Left renal pelvis (tissue), 4 donors: ENCODE results near the gene ADAMTS19. TPM values are rescaled to one million over a fixed set of nuclear protein-coding genes. Genes with fewer than 3 reads are reported as not detected.

ENCODE experiments used
- DNase-seq, 4 donors: peaks; one replicate each; pipeline ENCODE4 v3.0.0-alpha.2; 2013; ENCODE audit warnings: low read depth in 4 of 4, low spot score in 3 of 4
- polyA plus RNA-seq, 4 donors: library from polyadenylated mRNA; unstranded; fragments of 120-200 nt; gene quantifications; one replicate each; pipeline ENCODE4 v1.2.1, GENCODE V29; 2013; ENCODE audit not compliant: insufficient read length in 4 of 4

The ADAMTS19 gene
- polyA plus RNA-seq, 4 donors = 4.4 to 11.9 (median 6.2) TPM

GRCh38 chr5:129474544-129474943 is 14.4 kb downstream of the ADAMTS19 start:
- no peak for DNase-seq

GRCh38 chr5:129476751-129477150 is 16.7 kb downstream of the ADAMTS19 start:
- DNase-seq = no peak

- DNase-seq = no peak
Observed at GRCh38 chr5:129477532-129477931, 17.4 kb downstream of the ADAMTS19 start.

- DNase-seq = no peak
Observed at GRCh38 chr5:129481161-129481560, 21.1 kb downstream of the ADAMTS19 start.

GRCh38 chr5:129496421-129496820 is 36.3 kb downstream of the ADAMTS19 start:
- DNase-seq = no peak

- DNase-seq = no peak
Observed at GRCh38 chr5:129496864-129497595, 36.9 kb downstream of the ADAMTS19 start.

- DNase-seq = no peak
Observed at GRCh38 chr5:129499208-129499852, 39.2 kb downstream of the ADAMTS19 start.

GRCh38 chr5:129500101-129500500 is 40.0 kb downstream of the ADAMTS19 start:
- no peak for DNase-seq

- DNase-seq = no peak
Observed at GRCh38 chr5:129506086-129506485, 46.0 kb downstream of the ADAMTS19 start.

GRCh38 chr5:129506950-129507349 is 46.9 kb downstream of the ADAMTS19 start:
- DNase-seq = no peak

- DNase-seq = no peak
Observed at GRCh38 chr5:129507527-129507926, 47.4 kb downstream of the ADAMTS19 start.

- DNase-seq = no peak
Observed at GRCh38 chr5:129508606-129509005, 48.5 kb downstream of the ADAMTS19 start.

- DNase-seq = no peak
Observed at GRCh38 chr5:129509363-129509975, 49.4 kb downstream of the ADAMTS19 start.

- DNase-seq = no peak
Observed at GRCh38 chr5:129511291-129511690, 51.2 kb downstream of the ADAMTS19 start.

GRCh38 chr5:129541051-129541450 is 81.0 kb downstream of the ADAMTS19 start:
- no peak for DNase-seq

- no peak for DNase-seq
Observed at GRCh38 chr5:129541648-129542251, 81.7 kb downstream of the ADAMTS19 start.

- DNase-seq = no peak
Observed at GRCh38 chr5:129547137-129547536, 87.0 kb downstream of the ADAMTS19 start.

- DNase-seq = no peak
Observed at GRCh38 chr5:129554134-129554904, 94.2 kb downstream of the ADAMTS19 start.

- DNase-seq = no peak
Observed at GRCh38 chr5:129563585-129563984, 103.5 kb downstream of the ADAMTS19 start.

- DNase-seq = no peak
Observed at GRCh38 chr5:129569295-129569694, 109.2 kb downstream of the ADAMTS19 start.

- no peak for DNase-seq
Observed at GRCh38 chr5:129572060-129572459, 112.0 kb downstream of the ADAMTS19 start.
